ENCODE data around the gene ZC3H7B. TPM values are rescaled to one million over a fixed set of nuclear protein-coding genes. Genes with fewer than 3 reads are reported as not detected.

The ZC3H7B gene
- total and polyA plus RNA-seq, 7 donors, result 13.2 to 43.3 (median 24.3) TPM

- Histone ChIP-seq H3K4me3 (peak overlapping the region; percentile 62 to 90 (median 85)), H3K27ac (peak overlapping the region; percentile 90 to 99 (median 99)), H3K4me1 (peaks cover 0 to 36% (median 28%) of the 10 kb centered on the region in 4 donors), H3K36me3 (no peaks in the 10 kb centered on the region), H3K27me3 (no peaks in the 10 kb centered on the region), H3K9me3 (no peaks in the 10 kb centered on the region)
- intact Hi-C loops (cut with DNase I), result loop anchor here (1.0 kb wide), 2 partner anchors 66 to 95 kb away; partner anchors contain the start of gene RANGAP1
- WGBS, 2 donors, result 1 to 2% methylated on average over 22 of the region's 22 CpGs
- DNase-seq, result peak; percentile 96
- TF ChIP-seq POLR2A (IDR thresholded peaks at IDR 0.05), result peak; percentile 74 to 78
- peak; percentile 91 to 97 (median 96) for TF ChIP-seq POLR2AphosphoS5 (IDR thresholded peaks at IDR 0.05)
- TF ChIP-seq EP300 (IDR thresholded peaks at IDR 0.05), result peak in 1 of 4 donors; percentile 48
- TF ChIP-seq, protein P1, sequence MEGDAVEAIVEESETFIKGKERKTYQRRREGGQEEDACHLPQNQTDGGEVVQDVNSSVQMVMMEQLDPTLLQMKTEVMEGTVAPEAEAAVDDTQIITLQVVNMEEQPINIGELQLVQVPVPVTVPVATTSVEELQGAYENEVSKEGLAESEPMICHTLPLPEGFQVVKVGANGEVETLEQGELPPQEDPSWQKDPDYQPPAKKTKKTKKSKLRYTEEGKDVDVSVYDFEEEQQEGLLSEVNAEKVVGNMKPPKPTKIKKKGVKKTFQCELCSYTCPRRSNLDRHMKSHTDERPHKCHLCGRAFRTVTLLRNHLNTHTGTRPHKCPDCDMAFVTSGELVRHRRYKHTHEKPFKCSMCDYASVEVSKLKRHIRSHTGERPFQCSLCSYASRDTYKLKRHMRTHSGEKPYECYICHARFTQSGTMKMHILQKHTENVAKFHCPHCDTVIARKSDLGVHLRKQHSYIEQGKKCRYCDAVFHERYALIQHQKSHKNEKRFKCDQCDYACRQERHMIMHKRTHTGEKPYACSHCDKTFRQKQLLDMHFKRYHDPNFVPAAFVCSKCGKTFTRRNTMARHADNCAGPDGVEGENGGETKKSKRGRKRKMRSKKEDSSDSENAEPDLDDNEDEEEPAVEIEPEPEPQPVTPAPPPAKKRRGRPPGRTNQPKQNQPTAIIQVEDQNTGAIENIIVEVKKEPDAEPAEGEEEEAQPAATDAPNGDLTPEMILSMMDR (IDR thresholded peaks at IDR 0.05), result no peak
Observed at GRCh38 chr22:41380993-41381328, 79.6 kb downstream of the ZC3H7B start.

- peak; percentile 100 for DNase-seq
- H3K27me3 ChIP-seq, result no peaks in the 10 kb centered on the region
- peaks cover 0 to 36% (median 28%) of the 10 kb centered on the region in 4 donors for H3K4me1 ChIP-seq
- H3K4me3 ChIP-seq, result peak within 1 kb of the TSS; percentile 62 to 90 (median 85)
- H3K27ac ChIP-seq, result peak within 1 kb of the TSS; percentile 90 to 99 (median 99)
- 0 to 1% methylated on average over 84 of the region's 84 CpGs for WGBS, 2 donors
- H3K36me3 ChIP-seq, result no peaks in the 10 kb centered on the region
- H3K9me3 ChIP-seq, result no peaks in the 10 kb centered on the region
- intact Hi-C loops (cut with DNase I), result loop anchor here (1.0 to 2.0 kb wide), 3 partner anchors 21 to 95 kb away; partner anchors contain the start of gene RANGAP1
- peak in 2 of 4 donors; percentile 32 to 44 for TF ChIP-seq EP300 (IDR thresholded peaks at IDR 0.05)
- peak; percentile 82 to 96 (median 88) for TF ChIP-seq POLR2AphosphoS5 (IDR thresholded peaks at IDR 0.05)
- TF ChIP-seq POLR2A (IDR thresholded peaks at IDR 0.05), result peak; percentile 16 to 57
- TF ChIP-seq, protein P1 (IDR thresholded peaks at IDR 0.05), result no peak
Observed at GRCh38 chr22:41381329-41382097, 80.2 kb downstream of the ZC3H7B start, which contains the start of gene TEF. Gene TEF, plus strand, starts transcription at chr22:41381942. Its CDS starts 103 bp downstream, at chr22:41382045.

GRCh38 chr22:41382098-41382578, 80.8 kb downstream of the ZC3H7B start:
- peaks cover 0 to 3% (median 2%) of the 10 kb centered on the region in 4 donors for H3K36me3 ChIP-seq
- TF ChIP-seq POLR2A (IDR thresholded peaks at IDR 0.05) (no peak), POLR2AphosphoS5 (IDR thresholded peaks at IDR 0.05) (peak in 1 of 4 donors; percentile 2), EP300 (IDR thresholded peaks at IDR 0.05) (no peak)
- TF ChIP-seq, protein P1 (IDR thresholded peaks at IDR 0.05), result no peak
- peaks cover 0 to 36% (median 28%) of the 10 kb centered on the region in 4 donors for H3K4me1 ChIP-seq

GRCh38 chr22:41382610-41383009, 81.3 kb downstream of the ZC3H7B start:
- TF ChIP-seq, protein P1 (IDR thresholded peaks at IDR 0.05), result no peak
- TF ChIP-seq POLR2A (IDR thresholded peaks at IDR 0.05), result no peak
- TF ChIP-seq POLR2AphosphoS5 (IDR thresholded peaks at IDR 0.05), result no peak
- no peak for TF ChIP-seq EP300 (IDR thresholded peaks at IDR 0.05)
- intact Hi-C loops (cut with DNase I), result loop anchor here (2.0 kb wide), 1 partner anchor 20 kb away; no protein-coding TSS in a partner anchor
- 11 to 33% methylated on average over 19 of the region's 19 CpGs for WGBS, 2 donors
- H3K9me3 ChIP-seq, result no peaks in the 10 kb centered on the region
- H3K27ac ChIP-seq, result peak overlapping the region; percentile 90 to 99 (median 99)
- peaks cover 3 to 7% (median 5%) of the 10 kb centered on the region in 4 donors for H3K36me3 ChIP-seq
- DNase-seq, result no peak
- no peaks in the 10 kb centered on the region for H3K27me3 ChIP-seq
- H3K4me3 ChIP-seq, result peak overlapping the region; percentile 62 to 90 (median 85)
- peaks cover 0 to 36% (median 28%) of the 10 kb centered on the region in 4 donors for H3K4me1 ChIP-seq

More at GRCh38 chr22:41382098-41382578, 80.8 kb downstream of the ZC3H7B start:
- 1% methylated on average over 35 of the region's 35 CpGs for WGBS, 2 donors
- H3K9me3 ChIP-seq, result no peaks in the 10 kb centered on the region
- intact Hi-C loops (cut with DNase I), result loop anchor here (2.0 kb wide), 1 partner anchor 21 kb away; no protein-coding TSS in a partner anchor
- peak overlapping the region; percentile 62 to 90 (median 85) for H3K4me3 ChIP-seq
- peak overlapping the region; percentile 90 to 99 (median 99) for H3K27ac ChIP-seq
- H3K27me3 ChIP-seq, result no peaks in the 10 kb centered on the region
- peak; percentile 91 for DNase-seq
